ENCODE results near the gene RUNX2. TPM values are rescaled to one million over a fixed set of nuclear protein-coding genes. Genes with fewer than 3 reads are reported as not detected.

RUNX2 gene
- total and polyA plus RNA-seq, 2 of the 8 experiments (the other 6 are each of a cell fraction or from before 2014, with no cell fraction given): 0.26 to 1.2 TPM

- CTCF ChIA-PET (ENCODE audit: partially characterized antibody): interaction anchor here (0.7 to 2.5 kb wide), 4 partner anchors 246 to 791 kb away, joined by 3 to 8 read pairs (median 5); no protein-coding TSS in a partner anchor
- no peaks in the 10 kb centered on the region for H3K9me3 ChIP-seq (ENCODE audit: insufficient read depth in 2 of 2, low read depth in 1 of 2, low read length in 1 of 2)
- H4K5ac ChIP-seq (ENCODE audit: insufficient read length, low read depth, low read length): no peak overlapping the region
- no peaks in the 10 kb centered on the region for H3K36me3 ChIP-seq (ENCODE audit: control insufficient read depth in 2 of 4, insufficient read depth in 4 of 4, low read length in 3 of 4)
- H3K18ac ChIP-seq (ENCODE audit: extremely low read depth, low read length): no peak overlapping the region
- H4K91ac ChIP-seq (replicated peaks; ENCODE audit: insufficient read length, low read length): no peak overlapping the region
- H3K4me2 ChIP-seq (ENCODE audit: insufficient read depth in 1 of 2, low read depth in 2 of 2, low read length in 2 of 2): peak overlapping the region; percentile 85 to 96
- no peak overlapping the region for H2BK12ac ChIP-seq (ENCODE audit: low read depth, low read length)
- H4K8ac ChIP-seq (ENCODE audit: extremely low read depth, insufficient read depth, low read length): no peak overlapping the region
- no peak overlapping the region for H3K4ac ChIP-seq (replicated peaks; ENCODE audit: insufficient read length, low read depth, low read length)
- H3K79me2 ChIP-seq (ENCODE audit: control insufficient read depth in 1 of 2, insufficient read depth in 2 of 2, low read length in 2 of 2): no peaks in the 10 kb centered on the region
- H3K4me1 ChIP-seq (replicated peaks in 1 of 4; ENCODE audit: control insufficient read depth in 3 of 4, insufficient read depth in 4 of 4, low read length in 3 of 4): peaks cover 0 to 13% (median 3%) of the 10 kb centered on the region in 4 experiments; a peak in 5 of 7 replicates
- 2% methylated on average over 19 of the region's 19 CpGs; no CpG with 5 or more reads in 1 of the 2 experiments for WGBS, 2 experiments (ENCODE audit: extremely low coverage in 1 of 2, insufficient coverage in 1 of 2, insufficient read length in 1 of 2, insufficient replicate concordance in 2 of 2, low coverage in 1 of 2, low lambda C conversion rate in 2 of 2, missing lambda C conversion rate in 1 of 2)
- peaks cover 0 to 2% of the 10 kb centered on the region in 2 experiments for H4K20me1 ChIP-seq (replicated peaks in 1 of 2; ENCODE audit: control insufficient read depth in 1 of 2, insufficient read depth in 2 of 2, low read length in 2 of 2)
- FAIRE-seq (no peak), DNase-seq (ENCODE audit: low read depth in 1 of 2, low spot score in 2 of 2) (no peak)
- H2BK5ac ChIP-seq (ENCODE audit: low read depth, low read length): no peak overlapping the region
- H3K14ac ChIP-seq (ENCODE audit: insufficient read length): no peak overlapping the region
- no peak overlapping the region for H3K23ac ChIP-seq (ENCODE audit: insufficient read length)
- no peak overlapping the region for H2BK120ac ChIP-seq (replicated peaks; ENCODE audit: low read depth, low read length)
- H3K27ac ChIP-seq (ENCODE audit: low read depth, low read length): no peak overlapping the region
- POLR2A ChIA-PET (ENCODE audit: partially characterized antibody): interaction anchor here (0.6 to 1.6 kb wide), 3 partner anchors 13 to 43 kb away, joined by 4 to 5 read pairs (median 5); partner anchors contain the start of gene SUPT3H
- H2AK5ac ChIP-seq (ENCODE audit: low read depth, low read length): no peak overlapping the region
- peak overlapping the region in 1 of 4 experiments; percentile 44; a peak in 1 of 7 replicates for H3K9ac ChIP-seq (replicated peaks in 1 of 4; ENCODE audit: extremely low read depth in 1 of 4, low read depth in 3 of 4, low read length in 3 of 4)
- H3K27me3 ChIP-seq (replicated peaks in 1 of 4; ENCODE audit: control insufficient read depth in 3 of 4, extremely low read depth in 1 of 4, insufficient read depth in 3 of 4, low read length in 3 of 4): peaks cover 26 to 72% (median 59%) of the 10 kb centered on the region in 4 experiments
- H2BK20ac ChIP-seq (ENCODE audit: low read length): no peak overlapping the region; the same call in 1 of the 2 replicates
- no peak overlapping the region for H3K56ac ChIP-seq (replicated peaks; ENCODE audit: insufficient read length, low read depth, low read length)
- no peaks in the 10 kb centered on the region for H3K79me1 ChIP-seq (ENCODE audit: low read depth, low read length)
- peak overlapping the region; percentile 73; the same call in 1 of the 2 replicates for H2AFZ ChIP-seq (ENCODE audit: low read length)
- H3K4me3 ChIP-seq (ENCODE audit: extremely low read depth in 1 of 4, insufficient read depth in 2 of 4, low read depth in 3 of 4, low read length in 4 of 4): peak overlapping the region; percentile 35 to 83 (median 68)
- no peak overlapping the region for H2BK15ac ChIP-seq (ENCODE audit: low read length)
- H3K23me2 ChIP-seq (ENCODE audit: low read depth, low read length): peaks cover 22% of the 10 kb centered on the region
- no peak for TF ChIP-seq BCL11A (IDR thresholded peaks at IDR 0.05; ENCODE audit: low read depth in 2 of 2, low read length in 2 of 2)
- TF ChIP-seq NRF1 (IDR thresholded peaks at IDR 0.05; ENCODE audit: low read depth, low read length): no peak
- TF ChIP-seq ATF2 (IDR thresholded peaks at IDR 0.05; ENCODE audit: low read length): no peak
- no peak for TF ChIP-seq POLR2A (IDR thresholded peaks at IDR 0.05; ENCODE audit: control extremely low read depth in 1 of 2, low read depth in 2 of 2, low read length in 2 of 2)
- TF ChIP-seq EZH2 (IDR thresholded peaks at IDR 0.05; ENCODE audit: low read depth, low read length, severe bottlenecking): no peak
- TF ChIP-seq HDAC2 (IDR thresholded peaks at IDR 0.05; ENCODE audit: borderline replicate concordance in 1 of 2, low read depth in 2 of 2, low read length in 2 of 2): no peak
- TF ChIP-seq RNF2 (IDR thresholded peaks at IDR 0.05; ENCODE audit: borderline replicate concordance, low read depth, low read length, missing control alignments, poor library complexity, severe bottlenecking): no peak
- no peak for TF ChIP-seq EGR1 (IDR thresholded peaks at IDR 0.05; ENCODE audit: borderline replicate concordance, low read depth, low read length)
- no peak for TF ChIP-seq RBBP5 (IDR thresholded peaks at IDR 0.05; ENCODE audit: borderline replicate concordance, low read depth, low read length)
Observed at GRCh38 chr6:45420909-45421708, 93.0 kb downstream of the RUNX2 start.

Data from H1 (cell line).